ENCODE data around the gene OGA.

- no peak for TF ChIP-seq GATA2 (IDR thresholded peaks at IDR 0.05; ENCODE audit: low read depth, low read length)
- TF ChIP-seq GATA3 (IDR thresholded peaks at IDR 0.05; ENCODE audit: low read depth, low read length): no peak
Measured at GRCh38 chr10:101797403-101798059, 20.7 kb downstream of the OGA start.

All from SH-SY5Y (cell line).